Effector CD8-positive, alpha-beta T cell (primary cell): ENCODE measurements around the gene ABCB4.
"Not testable (repeated sequence)": the region's sequence is repeated elsewhere in the genome, so short reads cannot be mapped to it uniquely, and the experiment has no call there.

Experiments used
- DNase-seq: peaks from one replicate; lab custom pipeline; 2025; lab: John Stamatoyannopoulos, UW

ABCB4 gene

DNA sequence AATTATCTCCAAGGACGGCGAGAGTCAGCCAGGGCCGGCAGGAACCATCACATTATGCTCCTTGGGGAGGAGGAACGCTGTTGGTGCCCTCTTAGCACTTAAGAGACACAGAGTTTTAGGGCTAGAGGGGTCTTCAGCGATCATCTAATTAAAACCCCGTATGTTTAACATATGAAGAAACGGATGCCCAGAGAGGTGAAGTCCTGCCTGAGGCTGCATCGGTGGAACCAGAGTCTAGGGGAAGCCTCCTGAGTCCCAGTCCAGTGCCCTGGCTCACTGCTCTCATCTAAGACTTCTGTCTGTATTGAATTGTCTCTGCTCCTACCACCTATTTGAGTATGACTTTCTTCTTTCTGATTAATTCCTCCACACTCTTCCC is 688 bp upstream of the ABCB4 start:
- DNase-seq, result no peak

DNA sequence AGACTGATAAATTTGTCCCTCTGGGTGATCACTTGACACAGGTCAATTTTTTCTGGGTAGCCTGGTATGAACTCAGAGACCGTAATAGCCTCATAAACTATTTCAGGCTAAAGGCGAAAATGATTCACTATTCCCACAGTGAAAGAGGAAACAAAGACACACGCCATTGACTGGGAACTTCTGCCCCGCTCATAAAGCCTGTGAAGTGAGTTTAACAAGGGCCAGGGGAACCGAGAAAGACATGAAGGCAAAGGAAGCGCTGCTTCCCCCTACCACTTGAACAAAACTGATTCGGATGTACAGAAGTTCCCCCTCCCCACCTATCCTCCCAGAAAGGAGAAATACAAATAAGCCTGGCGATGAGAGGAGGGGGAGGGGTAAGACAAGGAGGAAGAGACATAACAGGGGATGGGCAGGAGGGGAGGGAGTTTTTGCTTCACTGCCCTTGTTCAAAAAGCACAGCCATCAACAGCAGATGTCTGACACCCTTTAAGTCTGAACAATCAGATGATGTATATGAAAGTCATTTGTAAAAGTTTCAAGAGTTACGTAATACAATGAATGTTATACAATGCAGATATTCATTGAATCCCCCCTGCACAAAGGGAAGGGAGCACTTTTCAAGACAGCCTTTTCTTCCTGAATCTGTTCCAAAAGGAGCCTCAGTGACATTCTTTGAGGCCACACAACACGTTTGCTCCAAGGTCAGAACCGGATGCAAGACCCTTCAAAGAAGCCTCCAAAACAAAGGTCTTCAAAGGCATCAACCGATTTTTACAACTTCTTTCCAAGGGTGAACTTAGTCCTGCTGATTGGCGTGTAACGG is 734 bp downstream of the ABCB4 start:
- no peak for DNase-seq

DNA sequence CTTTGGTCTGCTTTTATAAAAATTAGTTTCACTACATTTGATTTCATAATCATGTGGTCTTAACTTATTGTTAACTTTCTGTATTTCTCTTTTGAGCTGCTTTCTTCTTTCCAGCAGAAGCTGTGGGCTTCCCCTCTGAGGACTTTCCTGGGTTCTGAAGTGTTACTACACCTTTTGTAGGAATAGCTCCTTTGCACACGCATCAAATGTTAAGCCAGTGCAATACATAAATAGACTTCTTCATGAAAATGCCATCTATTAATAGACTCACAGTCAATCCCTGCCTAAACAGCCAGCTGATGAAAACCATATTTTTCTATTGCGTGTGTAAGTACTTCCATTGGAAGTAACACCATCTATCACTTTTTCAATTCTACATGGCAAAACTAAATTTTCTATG is 1.5 kb downstream of the ABCB4 start:
- no peak for DNase-seq

DNA sequence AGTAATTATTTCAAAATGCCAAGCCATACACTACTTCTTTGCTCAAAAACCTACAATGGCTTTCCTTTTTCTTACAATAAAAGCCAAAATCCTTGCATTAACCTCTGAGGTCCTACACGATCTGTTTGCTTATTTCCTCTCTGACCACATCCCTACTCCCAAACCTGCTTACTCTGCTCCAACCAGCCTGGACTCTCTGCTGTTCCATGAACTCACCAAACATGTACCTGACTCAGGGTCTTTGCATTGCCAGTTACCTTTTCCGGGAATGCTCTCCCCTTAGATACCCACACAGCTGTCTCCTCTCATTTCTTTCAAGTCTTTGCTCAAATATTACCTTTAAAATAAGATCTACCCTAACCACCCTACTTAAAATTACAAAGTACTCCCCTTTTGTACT is 2.3 kb downstream of the ABCB4 start:
- DNase-seq, result no peak

DNA sequence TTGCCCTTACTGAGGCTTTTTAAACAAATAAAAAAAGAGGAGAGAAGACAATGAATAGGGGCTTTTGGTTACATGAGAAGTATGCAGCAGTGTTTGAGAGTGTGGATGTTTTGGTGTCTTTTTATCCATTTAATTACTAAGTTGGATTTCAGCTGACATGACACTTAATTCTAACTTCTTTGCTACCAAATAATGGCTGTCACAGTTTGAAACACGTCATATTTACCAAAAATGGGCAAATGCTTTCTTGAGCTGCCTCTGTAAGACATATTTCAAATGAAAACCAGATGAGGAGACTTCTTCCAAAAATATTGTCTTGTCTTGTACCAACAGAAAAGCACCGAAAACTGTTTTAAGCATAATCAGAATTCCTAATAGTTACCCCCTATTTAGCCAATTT is 4.0 kb downstream of the ABCB4 start:
- no peak for DNase-seq

DNA sequence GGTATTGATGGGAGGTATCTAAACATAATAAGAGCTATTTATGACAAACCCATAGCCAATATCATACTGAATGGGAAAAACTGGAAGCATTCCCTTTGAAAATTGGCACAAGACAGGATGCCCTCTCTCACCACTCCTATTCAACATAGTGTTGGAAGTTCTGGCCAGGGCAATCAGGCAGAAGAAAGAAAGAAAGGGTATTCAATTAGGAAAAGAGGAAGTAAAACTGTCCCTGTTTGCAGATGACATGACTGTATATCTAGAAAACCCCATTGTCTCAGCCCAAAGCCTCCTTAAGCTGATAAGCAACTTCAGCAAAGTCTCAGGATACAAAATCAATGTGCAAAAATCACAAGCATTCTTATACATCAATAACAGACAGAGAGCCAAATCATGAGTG is 6.3 kb downstream of the ABCB4 start:
- DNase-seq, result not testable (repeated sequence)

DNA sequence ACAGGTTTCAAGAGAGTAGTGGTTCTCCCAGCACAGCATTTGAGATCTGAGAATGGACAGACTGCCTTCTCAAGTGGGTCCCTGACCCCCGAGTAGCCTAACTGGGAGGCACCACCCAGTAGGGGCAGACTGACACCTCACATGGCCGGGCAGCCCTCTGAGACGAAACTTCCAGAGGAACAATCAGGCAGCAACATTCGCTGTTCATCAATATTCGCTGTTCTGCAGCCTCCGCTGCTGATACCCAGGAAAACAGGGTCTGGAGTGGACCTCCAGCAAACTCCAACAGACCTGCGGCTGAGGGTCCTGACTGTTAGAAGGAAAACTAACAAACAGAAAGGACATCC is 10.0 kb downstream of the ABCB4 start:
- not testable (repeated sequence) for DNase-seq

DNA sequence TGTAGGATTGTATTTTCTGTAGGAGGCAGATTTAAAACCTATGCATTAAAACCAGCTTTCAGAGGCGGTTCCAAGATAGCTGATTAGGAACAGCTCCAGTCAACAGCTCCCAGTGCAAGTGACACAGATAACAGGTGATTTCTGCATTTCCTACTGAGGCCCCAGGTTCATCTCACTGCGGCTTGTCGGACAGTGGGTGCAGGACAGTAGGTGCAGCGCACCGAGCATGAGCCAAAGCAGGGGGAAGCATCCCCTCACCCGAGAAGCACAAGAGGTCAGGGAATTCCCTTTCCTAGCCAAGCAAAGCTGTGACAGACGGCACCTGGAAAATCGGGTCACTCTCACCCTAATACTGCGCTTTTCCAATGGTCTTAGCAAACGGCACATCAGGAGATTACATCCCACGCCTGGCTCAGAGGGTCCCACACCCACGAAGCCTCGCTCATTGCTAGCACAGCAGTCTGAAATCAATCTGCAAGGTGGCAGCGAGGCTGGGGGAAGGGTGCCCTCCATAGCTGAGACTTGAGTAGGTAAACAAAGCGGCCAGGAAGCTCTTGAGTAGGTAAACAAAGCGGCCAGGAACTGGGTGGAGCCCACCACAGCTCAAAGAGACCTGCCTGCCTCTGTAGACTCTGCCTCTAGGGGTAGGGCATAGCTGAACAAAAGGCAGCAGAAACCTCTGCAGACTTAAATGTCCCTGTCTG is 10.5 kb downstream of the ABCB4 start:
- not testable (repeated sequence) for DNase-seq

DNA sequence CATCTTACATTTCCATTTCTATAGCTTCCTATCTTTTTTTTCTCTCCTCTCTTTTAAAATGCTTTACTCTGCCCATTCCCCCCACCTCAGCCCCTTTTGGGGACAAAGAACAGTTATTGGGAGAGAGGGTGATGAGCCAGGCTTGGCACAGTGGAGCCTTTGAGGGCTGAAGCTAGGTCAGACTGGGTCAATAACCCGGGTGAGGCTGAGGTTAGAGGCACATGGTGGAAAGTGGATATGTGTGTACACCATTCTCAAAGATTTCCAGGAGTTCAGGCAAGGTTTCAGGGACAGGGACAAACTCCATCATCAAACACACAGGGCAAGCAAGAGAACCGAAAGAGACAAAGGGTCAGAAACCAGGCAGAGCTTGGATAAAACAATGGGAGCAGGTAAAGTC is 11.5 kb downstream of the ABCB4 start:
- no peak for DNase-seq

DNA sequence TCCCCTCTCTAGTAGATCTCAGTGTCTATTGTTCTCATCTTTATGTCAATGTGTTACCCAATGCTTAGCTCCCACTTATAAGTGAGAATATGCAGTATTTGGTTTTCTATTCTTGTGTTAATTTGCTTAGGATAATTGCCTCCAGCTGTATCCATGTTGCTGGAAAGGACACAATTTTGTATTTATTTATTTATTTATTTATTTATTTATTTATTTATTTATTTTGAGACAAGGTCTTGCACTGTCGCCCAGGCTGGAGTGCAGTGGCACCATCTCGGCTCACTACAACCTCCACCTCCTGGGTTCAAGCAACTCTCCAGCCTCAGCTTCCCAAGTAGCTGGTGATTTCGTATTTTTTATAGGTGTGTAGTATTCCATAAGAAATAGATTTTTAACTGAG is 15.0 kb downstream of the ABCB4 start:
- not testable (repeated sequence) for DNase-seq

DNA sequence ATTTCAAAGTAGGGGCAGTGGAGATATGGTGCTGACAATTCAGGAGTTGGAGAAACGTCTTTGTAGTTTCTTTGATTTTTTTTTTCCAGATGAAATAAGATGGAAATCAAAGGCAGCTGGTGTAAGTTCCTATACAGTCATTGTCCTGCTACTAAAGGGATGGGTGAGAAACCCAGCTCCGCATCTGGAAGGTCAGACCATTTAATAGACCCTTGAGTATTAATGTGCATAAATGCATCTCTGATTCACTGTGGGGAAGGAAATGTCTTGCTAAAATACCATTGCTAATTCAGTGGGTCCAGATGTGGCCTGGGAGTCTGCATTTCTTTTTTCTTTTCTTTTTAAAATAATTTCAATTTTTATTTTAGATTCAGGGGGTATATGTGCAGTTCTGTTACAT is 15.5 kb downstream of the ABCB4 start:
- DNase-seq, result no peak

DNA sequence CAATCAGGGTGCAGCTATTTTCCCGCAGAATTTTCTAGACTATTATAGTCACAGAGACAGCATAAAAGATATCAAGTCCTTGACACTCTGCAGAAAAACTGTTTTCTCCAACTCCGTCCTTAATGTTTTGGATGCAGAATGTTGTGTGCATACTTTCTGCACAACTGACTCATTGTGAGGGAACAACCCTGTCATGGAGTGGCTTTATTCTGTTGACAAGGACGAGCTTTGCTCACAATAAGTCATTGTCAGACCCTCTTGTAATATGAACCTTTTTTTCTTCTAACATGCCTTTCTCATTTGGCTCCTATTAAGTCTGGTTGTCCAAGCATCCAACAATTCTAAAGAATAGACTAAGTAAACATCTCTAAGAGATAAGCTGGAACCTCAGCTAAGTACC is 17.3 kb downstream of the ABCB4 start:
- DNase-seq, result no peak

DNA sequence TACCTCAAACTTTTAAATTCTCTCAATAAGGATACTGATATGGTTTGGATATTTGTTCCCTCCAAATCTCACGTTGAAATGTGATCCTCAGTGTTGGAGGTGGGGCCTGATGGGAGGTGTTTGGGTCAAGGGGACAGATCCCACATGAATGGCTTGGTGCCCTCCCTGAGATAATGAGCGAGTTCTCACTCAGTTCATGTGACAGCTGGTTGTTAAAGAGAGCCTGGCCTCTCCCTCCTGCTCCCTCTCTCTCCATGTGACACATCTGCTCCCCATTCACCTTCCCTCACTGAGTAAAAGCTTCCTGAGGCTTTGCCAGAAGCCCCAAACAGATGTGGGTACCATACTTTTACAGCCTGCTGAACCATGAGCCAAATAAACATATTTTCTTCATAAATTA is 19.2 kb downstream of the ABCB4 start:
- no peak for DNase-seq

DNA sequence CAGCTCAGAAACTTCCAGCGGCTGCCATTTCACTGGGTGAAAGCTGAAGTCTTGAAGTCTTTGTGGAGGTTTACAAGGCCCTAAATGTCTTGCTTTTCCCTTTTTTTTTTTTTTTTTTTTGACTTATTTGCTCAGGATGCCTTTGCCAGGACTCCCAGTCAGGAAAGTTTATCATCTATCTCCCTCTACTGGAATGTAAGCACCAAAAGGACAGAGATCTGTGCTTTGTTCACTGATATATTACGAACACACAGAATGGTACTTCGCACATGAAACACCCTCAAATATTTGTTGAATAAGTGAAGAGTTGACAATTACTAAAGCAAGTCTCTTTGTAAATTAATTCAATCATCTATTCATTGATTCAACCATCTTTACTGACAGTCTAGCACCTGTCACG is 23.2 kb downstream of the ABCB4 start:
- no peak for DNase-seq

DNA sequence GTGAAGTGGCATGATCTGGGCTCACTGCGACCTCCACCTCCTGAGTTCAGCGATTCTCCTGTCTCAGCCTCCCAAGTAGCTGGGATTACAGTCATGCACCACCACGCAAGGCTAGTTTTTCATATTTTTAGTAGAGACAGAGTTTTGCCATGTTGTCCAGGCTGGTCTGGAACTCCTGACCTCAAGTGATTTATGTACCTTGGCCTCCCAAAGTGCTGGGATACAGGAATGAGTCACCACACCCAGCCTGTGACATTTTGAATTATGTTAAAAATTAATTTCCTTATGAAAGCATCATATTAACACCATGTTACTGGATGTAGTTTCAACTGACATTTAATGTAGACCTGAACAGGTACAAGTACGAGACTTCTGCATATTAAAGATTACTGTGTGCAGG is 24.3 kb downstream of the ABCB4 start:
- no peak for DNase-seq

DNA sequence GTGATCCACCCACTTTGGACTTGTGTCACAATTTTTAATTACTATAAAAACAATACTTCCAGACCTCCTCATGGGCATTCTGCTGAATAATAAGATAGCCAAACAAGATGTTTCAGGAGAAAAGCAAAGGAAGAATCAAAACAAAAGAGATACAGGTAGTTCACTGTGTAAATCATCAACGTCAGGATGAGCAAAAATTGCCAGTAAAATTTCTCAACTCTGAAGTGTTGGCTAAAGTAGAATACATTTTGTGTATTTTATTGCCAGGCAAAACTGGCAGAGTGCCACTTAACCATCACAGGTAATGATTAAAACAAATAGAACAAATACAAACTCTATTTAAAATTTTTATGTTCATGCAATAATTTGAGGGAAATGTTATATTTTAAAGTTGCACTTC is 24.8 kb downstream of the ABCB4 start:
- no peak for DNase-seq

DNA sequence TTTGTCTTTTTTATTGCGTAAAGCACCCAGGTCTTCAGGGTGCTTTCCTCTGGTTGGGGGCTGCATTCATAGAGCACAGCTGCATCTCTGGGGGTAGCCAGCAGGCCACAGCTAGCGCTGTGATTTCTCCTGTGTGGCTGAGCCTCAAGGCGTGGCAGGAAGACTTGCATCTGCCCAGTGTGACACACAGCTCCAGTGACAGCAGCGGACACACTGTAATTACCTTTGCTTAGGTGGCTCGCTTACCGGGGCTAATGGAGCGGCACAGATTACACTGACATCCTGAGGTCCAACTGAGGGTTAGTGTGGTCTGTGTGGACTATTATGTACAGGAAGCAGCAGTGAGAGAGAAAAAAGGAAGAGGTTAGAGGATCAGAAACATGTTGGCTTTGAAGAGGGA is 27.1 kb downstream of the ABCB4 start:
- DNase-seq, result no peak

DNA sequence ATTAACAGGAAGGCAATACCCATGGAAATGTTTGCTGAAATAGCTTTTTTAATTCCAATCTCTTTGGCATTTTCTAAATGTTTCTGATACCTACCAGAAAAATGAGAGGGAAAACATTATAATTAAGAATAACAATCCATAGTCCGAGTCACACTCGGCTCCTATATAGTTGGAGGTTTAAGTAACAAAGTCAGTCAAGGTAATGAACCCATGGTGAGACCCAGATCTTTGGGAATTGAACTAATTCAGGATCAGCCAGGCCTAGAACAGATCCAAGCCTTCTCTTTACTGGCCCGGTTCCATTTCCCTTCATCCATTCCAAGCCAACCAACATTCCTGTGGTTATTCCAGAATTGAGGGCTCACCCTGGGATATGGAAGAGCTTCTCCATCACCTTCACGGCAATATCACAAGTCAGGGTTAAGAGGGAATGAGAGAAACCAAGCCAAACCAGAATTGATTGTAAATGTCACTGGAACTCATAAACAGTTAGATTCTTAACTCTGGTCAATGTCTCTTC is 28.3 kb downstream of the ABCB4 start:
- no peak for DNase-seq

DNA sequence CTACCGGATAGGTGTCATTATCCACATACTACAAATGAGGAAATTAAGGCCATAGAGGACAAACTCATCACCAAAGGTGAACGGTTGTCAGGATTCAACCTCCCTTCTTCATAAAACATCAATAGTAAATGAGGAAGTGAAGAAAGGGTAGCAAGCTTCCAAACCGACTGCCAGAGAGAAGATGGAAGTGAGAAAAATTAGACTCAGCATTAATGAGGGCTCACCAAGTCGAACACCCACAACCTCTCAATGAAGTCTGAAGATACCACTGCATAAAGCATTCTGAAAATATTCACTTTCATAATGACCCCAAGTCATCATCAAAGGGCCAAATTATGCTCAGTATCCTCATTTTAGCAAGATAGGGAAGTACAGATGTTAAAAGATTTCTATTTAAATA is 29.6 kb downstream of the ABCB4 start:
- DNase-seq, result no peak

DNA sequence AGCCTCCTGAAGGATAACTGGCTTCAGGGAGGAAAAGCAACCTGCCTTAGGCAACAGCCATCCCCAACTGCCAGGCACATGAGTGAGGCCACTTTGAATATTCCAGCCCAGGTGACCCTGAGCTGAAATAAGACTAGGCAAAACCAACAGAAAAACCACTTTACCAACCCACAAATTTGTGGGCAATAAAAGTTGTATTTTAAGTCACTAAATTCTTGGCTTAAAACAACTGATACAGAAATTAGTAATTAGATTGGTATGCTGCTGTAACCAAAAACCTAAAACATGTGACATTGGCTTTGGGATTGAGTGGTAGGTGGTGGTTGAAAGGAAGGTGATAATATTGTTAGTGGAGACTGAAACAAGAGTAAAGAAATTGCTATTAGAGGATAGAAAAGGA is 39.9 kb downstream of the ABCB4 start:
- no peak for DNase-seq

DNA sequence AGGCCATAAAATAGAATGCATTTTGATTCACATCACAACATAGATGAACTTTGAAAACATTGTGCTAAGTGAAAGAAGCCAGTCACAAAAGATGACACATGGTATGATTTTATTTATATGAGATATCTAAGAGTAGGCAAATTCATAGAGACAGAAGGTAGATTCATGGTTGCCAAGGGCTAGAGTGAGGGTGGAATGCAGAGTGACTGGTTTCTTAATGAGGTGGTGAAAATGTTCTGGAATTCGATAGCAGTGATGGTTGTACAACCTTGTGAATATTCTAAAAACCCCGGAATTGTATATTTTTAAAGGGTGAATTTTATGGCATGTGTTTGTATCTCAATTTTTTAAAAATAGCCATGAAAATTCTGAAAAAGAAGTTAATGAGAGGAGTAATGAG is 42.9 kb downstream of the ABCB4 start:
- DNase-seq, result no peak

DNA sequence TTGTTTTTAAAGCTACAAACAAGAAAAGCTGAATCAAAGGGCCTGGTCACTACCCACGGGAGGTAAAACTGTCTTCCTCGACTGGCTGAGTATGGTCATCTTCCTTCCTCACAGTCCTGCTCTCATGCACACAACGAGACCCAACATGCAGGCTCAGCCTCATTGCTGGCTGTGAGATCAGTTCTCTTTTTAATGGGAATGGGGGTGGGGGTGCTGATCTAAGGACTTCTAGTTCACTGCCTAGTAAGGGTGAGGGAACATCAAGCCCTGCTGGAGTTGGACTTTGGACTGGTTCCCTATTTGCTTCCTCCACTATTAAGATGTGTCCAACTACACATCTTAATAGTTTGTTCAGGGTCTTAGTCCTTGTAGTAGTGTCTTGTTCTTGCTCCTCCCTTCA is 48.2 kb downstream of the ABCB4 start:
- DNase-seq, result no peak

DNA sequence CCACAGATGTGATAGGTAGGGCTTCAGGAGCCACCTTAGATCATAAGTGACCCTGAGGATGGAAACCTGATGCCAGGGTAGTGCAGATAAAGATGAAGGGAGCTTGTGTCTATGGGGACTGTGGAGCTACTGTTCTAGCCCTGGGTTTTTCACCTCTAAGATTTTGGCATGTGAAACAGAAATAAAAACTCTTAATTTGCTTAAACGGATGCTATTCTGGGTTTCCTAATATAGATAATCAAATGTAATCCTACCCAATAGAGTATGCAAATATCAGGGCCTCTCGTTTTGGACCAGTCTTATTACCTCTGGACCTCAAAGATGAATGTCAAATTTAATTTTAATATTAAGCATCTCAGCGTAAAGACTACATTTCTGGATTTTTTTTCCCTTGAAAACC is 49.3 kb downstream of the ABCB4 start:
- no peak for DNase-seq

DNA sequence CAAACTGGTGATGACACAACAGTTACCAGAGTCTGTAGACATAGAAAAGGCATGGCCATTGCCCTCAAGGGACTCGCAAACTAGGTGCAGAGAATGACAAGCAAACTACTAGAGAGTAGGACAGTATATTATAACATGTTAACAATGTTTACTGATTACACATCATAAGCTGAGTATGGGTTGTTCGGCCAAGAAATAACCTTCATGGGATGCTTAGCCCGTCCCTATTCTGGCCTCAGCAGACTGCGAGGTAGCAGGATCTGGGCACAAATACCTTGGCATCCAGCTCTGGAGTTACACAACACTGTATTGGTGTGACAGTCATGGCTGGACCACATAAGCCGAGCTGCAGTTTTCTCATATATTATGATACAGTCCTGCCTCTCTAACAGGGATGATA is 51.4 kb downstream of the ABCB4 start:
- DNase-seq, result no peak
